H1 (cell line): Measurements from ENCODE around the gene RPS6KB2.

ENCODE experiments used
- ATF2 ChIP-seq: IDR thresholded peaks from 2 replicates; pipeline ENCODE4 v1.6.1; 2012; ENCODE audit warnings: low read length, inconsistent platforms
- BCL11A ChIP-seq, 2 experiments: IDR thresholded peaks; one replicate each; pipeline ENCODE4 v1.6.1; 2011; ENCODE audit warnings: low read depth in 2 of 2, low read length in 2 of 2, mild to moderate bottlenecking in 2 of 2
- CBX8 ChIP-seq: fragments of 300-800, 300-1000 bp; sonication (generic); IDR thresholded peaks from 2 replicates; pipeline ENCODE4 v1.7.1; 2016; ENCODE audit warnings: low read depth, low read length, borderline replicate concordance
- EP300 ChIP-seq, 2 experiments: IDR thresholded peaks; 1 replicate in 1 of 2; 2 replicates in 1 of 2; pipeline ENCODE4 v1.6.1; 2011 to 2012; ENCODE audit warnings: low read depth in 2 of 2, low read length in 2 of 2, mild to moderate bottlenecking in 2 of 2, borderline replicate concordance in 1 of 2, inconsistent platforms in 1 of 2, moderate library complexity in 1 of 2
- KDM1A ChIP-seq: fragments of 200-600, 300-600 bp; sonication (generic); IDR thresholded peaks from 2 replicates; pipeline ENCODE4 v1.7.1; 2016; ENCODE audit warnings: mild to moderate bottlenecking, low read length, borderline replicate concordance
- KDM5A ChIP-seq: fragments of 200-600 bp; IDR thresholded peaks from 2 replicates; pipeline ENCODE4 v1.7.1; 2012; ENCODE audit warnings: mild to moderate bottlenecking, low read length, inconsistent platforms, mixed read lengths
- MAFK ChIP-seq: IDR thresholded peaks from 2 replicates; pipeline ENCODE4 v1.6.1; 2012; ENCODE audit warnings: low read depth, mild to moderate bottlenecking, improper control_type of control experiment, low read length
- POLR2A ChIP-seq, 2 experiments: IDR thresholded peaks; 1 replicate in 1 of 2; 2 replicates in 1 of 2; pipeline ENCODE4 v1.6.1; 2011; ENCODE audit warnings: low read depth in 2 of 2, low read length in 2 of 2, mild to moderate bottlenecking in 2 of 2; ENCODE audit errors: control extremely low read depth in 1 of 2
- SIN3A ChIP-seq, 2 experiments: IDR thresholded peaks in 1 of 2; conservative IDR thresholded peaks in 1 of 2; 2 replicates each; pipeline ENCODE4 v1.6.1; 2011 to 2012; ENCODE audit warnings: low read length in 2 of 2, improper control_type of control experiment in 1 of 2, low read depth in 1 of 2, mild to moderate bottlenecking in 1 of 2
- SUZ12 ChIP-seq: fragments of 200-600 bp; sonication (generic); IDR thresholded peaks from 2 replicates; pipeline ENCODE4 v1.6.1; 2012; ENCODE audit warnings: mild to moderate bottlenecking, inconsistent platforms, low read length, moderate library complexity, mixed read lengths
- USF2 ChIP-seq: IDR thresholded peaks from 2 replicates; pipeline ENCODE4 v1.6.1; 2011; ENCODE audit warnings: low read length, improper control_type of control experiment
- TF ChIP-seq, protein P1 (sequence below), 3 experiments: IDR thresholded peaks; 1 replicate in 2 of 3; 2 replicates in 1 of 3; pipeline versions ENCODE4 v1.5.1 to v1.6.1; 2011; ENCODE audit warnings: low read length in 3 of 3, mild to moderate bottlenecking in 3 of 3, inconsistent platforms in 2 of 3, low read depth in 1 of 3, moderate library complexity in 1 of 3; ENCODE audit not compliant: insufficient read depth in 1 of 3; ENCODE audit errors: control extremely low read depth in 1 of 3

- no peak for TF ChIP-seq EP300 (IDR thresholded peaks at IDR 0.05; ENCODE audit: borderline replicate concordance in 1 of 2, low read depth in 2 of 2, low read length in 2 of 2)
- no peak for TF ChIP-seq BCL11A (IDR thresholded peaks at IDR 0.05; ENCODE audit: low read depth in 2 of 2, low read length in 2 of 2)
- TF ChIP-seq POLR2A (IDR thresholded peaks at IDR 0.05; ENCODE audit: control extremely low read depth in 1 of 2, low read depth in 2 of 2, low read length in 2 of 2) = no peak
- no peak for TF ChIP-seq KDM5A
- TF ChIP-seq CBX8 = no peak
- no peak for TF ChIP-seq SIN3A (conservative IDR thresholded peaks at IDR 0.05 in 1 of 2, IDR thresholded peaks at IDR 0.05 in 1 of 2; ENCODE audit: low read depth in 1 of 2, low read length in 2 of 2)
- no peak for TF ChIP-seq USF2
- no peak for TF ChIP-seq KDM1A
- TF ChIP-seq MAFK = no peak
- TF ChIP-seq ATF2 = no peak
- no peak for TF ChIP-seq SUZ12
- TF ChIP-seq, protein P1, sequence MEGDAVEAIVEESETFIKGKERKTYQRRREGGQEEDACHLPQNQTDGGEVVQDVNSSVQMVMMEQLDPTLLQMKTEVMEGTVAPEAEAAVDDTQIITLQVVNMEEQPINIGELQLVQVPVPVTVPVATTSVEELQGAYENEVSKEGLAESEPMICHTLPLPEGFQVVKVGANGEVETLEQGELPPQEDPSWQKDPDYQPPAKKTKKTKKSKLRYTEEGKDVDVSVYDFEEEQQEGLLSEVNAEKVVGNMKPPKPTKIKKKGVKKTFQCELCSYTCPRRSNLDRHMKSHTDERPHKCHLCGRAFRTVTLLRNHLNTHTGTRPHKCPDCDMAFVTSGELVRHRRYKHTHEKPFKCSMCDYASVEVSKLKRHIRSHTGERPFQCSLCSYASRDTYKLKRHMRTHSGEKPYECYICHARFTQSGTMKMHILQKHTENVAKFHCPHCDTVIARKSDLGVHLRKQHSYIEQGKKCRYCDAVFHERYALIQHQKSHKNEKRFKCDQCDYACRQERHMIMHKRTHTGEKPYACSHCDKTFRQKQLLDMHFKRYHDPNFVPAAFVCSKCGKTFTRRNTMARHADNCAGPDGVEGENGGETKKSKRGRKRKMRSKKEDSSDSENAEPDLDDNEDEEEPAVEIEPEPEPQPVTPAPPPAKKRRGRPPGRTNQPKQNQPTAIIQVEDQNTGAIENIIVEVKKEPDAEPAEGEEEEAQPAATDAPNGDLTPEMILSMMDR (IDR thresholded peaks at IDR 0.05; ENCODE audit: control extremely low read depth in 1 of 3, insufficient read depth in 1 of 3, low read depth in 1 of 3, low read length in 3 of 3) = no peak
These were observed 34.9 kb downstream of the RPS6KB2 start for GRCh38 chr11:67463186-67463585.
